ENCODE data around the gene HTATSF1. TPM values are rescaled to one million over a fixed set of nuclear protein-coding genes. Genes with fewer than 3 reads are reported as not detected.

The HTATSF1 gene
- total and polyA plus RNA-seq, 2 donors (not counting 1 experiment from before 2014, with no cell fraction given), result 1.0 to 18.7 TPM

- intact Hi-C loops (cut with micrococcal nuclease), result no loop called here
- H3K27ac ChIP-seq (ENCODE audit: low read length in 2 of 2), result no peak overlapping the region
- POLR2A ChIA-PET, result no interaction called here
- ATAC-seq (ENCODE audit: low read depth) (no peak), DNase-seq (no peak)
- no peak overlapping the region for H3K4me2 ChIP-seq (replicated peaks; ENCODE audit: low read depth, low read length, poor library complexity, severe bottlenecking)
- Mint-ChIP-seq H3K9me3 (ENCODE audit: insufficient read depth) (no peaks in the 10 kb centered on the region), H3K27ac (no peak overlapping the region), H3K27me3 (peaks cover 13% of the 10 kb centered on the region), H3K4me1 (no peaks in the 10 kb centered on the region), H3K4me3 (no peak overlapping the region)
- H3K79me2 ChIP-seq (ENCODE audit: control insufficient read depth, insufficient read depth, low read length), result no peaks in the 10 kb centered on the region
- H2AFZ ChIP-seq (ENCODE audit: insufficient read depth, low read depth, low read length, poor library complexity, severe bottlenecking), result no peak overlapping the region
- no CpG with 5 or more reads among the region's 3 CpGs for WGBS (ENCODE audit: insufficient coverage)
- H3K36me3 ChIP-seq (replicated peaks in 1 of 2; ENCODE audit: control extremely low read depth in 1 of 2, control insufficient read depth in 1 of 2, extremely low read depth in 1 of 2, insufficient read depth in 2 of 2, low read length in 1 of 2), result no peaks in the 10 kb centered on the region
- H3K27me3 ChIP-seq (replicated peaks in 1 of 4; ENCODE audit: control extremely low read depth in 1 of 4, control insufficient read depth in 3 of 4, insufficient read depth in 4 of 4, low read length in 3 of 4), result no peaks in the 10 kb centered on the region
- TF ChIP-seq EZH2 (IDR thresholded peaks at IDR 0.05; ENCODE audit: borderline replicate concordance, insufficient read depth, low read depth, low read length, poor library complexity, severe bottlenecking), result no peak
- no peak for TF ChIP-seq CTCF (IDR thresholded peaks at IDR 0.05)
- H3K9ac ChIP-seq (ENCODE audit: low read length), result no peak overlapping the region
- CTCF ChIA-PET, result no interaction called here
- no peaks in the 10 kb centered on the region for H4K20me1 ChIP-seq (ENCODE audit: control insufficient read depth, insufficient read depth, low read length, poor library complexity, severe bottlenecking)
- no peak overlapping the region for H3K4me3 ChIP-seq (ENCODE audit: control extremely low read depth in 1 of 5, extremely low read depth in 1 of 5, insufficient read depth in 1 of 5, low read depth in 2 of 5, low read length in 4 of 5)
- H3K9me3 ChIP-seq (ENCODE audit: control extremely low read depth in 1 of 3, control insufficient read depth in 2 of 3, insufficient read depth in 1 of 3, low read length in 2 of 3), result no peaks in the 10 kb centered on the region
- no peaks in the 10 kb centered on the region for H3K4me1 ChIP-seq (ENCODE audit: control insufficient read depth in 2 of 2, insufficient read depth in 2 of 2, low read length in 2 of 2)
Measured at GRCh38 chrX:136541294-136541693, 43.9 kb downstream of the HTATSF1 start.

DNA sequence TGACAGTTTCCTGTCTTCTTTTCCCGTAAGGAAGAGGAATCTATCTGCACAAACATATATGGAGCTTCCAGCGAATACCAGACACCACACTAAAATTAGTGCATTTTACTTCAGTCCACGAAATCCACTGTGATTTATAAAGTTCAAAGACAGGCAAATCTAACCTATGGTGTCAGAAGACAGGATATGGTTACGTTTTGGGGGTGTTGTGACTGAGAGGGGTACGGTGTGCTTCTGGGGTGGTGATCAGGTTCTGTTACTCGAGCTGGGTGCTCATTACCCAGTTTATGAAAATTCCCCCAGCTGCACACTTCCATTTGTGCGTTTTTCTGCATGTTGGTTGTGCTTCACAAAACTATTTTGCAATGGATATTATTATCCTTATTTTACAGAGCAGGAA is 44.9 kb downstream of the HTATSF1 start:
- H3K4me1 ChIP-seq (ENCODE audit: control insufficient read depth in 2 of 2, insufficient read depth in 2 of 2, low read length in 2 of 2), result no peaks in the 10 kb centered on the region
- no CpG with 5 or more reads among the region's 7 CpGs for WGBS (ENCODE audit: insufficient coverage)
- no peak overlapping the region for H3K9ac ChIP-seq (ENCODE audit: low read length)
- ATAC-seq (ENCODE audit: low read depth) (no peak), DNase-seq (no peak)
- H3K4me3 Mint-ChIP-seq, result no peak overlapping the region
- no peaks in the 10 kb centered on the region for H3K9me3 ChIP-seq (ENCODE audit: control extremely low read depth in 1 of 3, control insufficient read depth in 2 of 3, insufficient read depth in 1 of 3, low read length in 2 of 3)
- CTCF ChIA-PET, result no interaction called here
- TF ChIP-seq EZH2 (IDR thresholded peaks at IDR 0.05; ENCODE audit: borderline replicate concordance, insufficient read depth, low read depth, low read length, poor library complexity, severe bottlenecking) (no peak), CTCF (IDR thresholded peaks at IDR 0.05) (no peak)
- H2AFZ ChIP-seq (ENCODE audit: insufficient read depth, low read depth, low read length, poor library complexity, severe bottlenecking), result no peak overlapping the region
- H3K36me3 ChIP-seq (replicated peaks in 1 of 2; ENCODE audit: control extremely low read depth in 1 of 2, control insufficient read depth in 1 of 2, extremely low read depth in 1 of 2, insufficient read depth in 2 of 2, low read length in 1 of 2), result no peaks in the 10 kb centered on the region
- H3K79me2 ChIP-seq (ENCODE audit: control insufficient read depth, insufficient read depth, low read length), result no peaks in the 10 kb centered on the region
- H4K20me1 ChIP-seq (ENCODE audit: control insufficient read depth, insufficient read depth, low read length, poor library complexity, severe bottlenecking), result no peaks in the 10 kb centered on the region
- no peak overlapping the region for H3K4me3 ChIP-seq (ENCODE audit: control extremely low read depth in 1 of 5, extremely low read depth in 1 of 5, insufficient read depth in 1 of 5, low read depth in 2 of 5, low read length in 4 of 5)
- H3K27ac ChIP-seq (ENCODE audit: low read length in 2 of 2), result no peak overlapping the region
- no peak overlapping the region for H3K4me2 ChIP-seq (replicated peaks; ENCODE audit: low read depth, low read length, poor library complexity, severe bottlenecking)
- no peaks in the 10 kb centered on the region for H3K9me3 Mint-ChIP-seq (ENCODE audit: insufficient read depth)
- H3K27me3 ChIP-seq (replicated peaks in 1 of 4; ENCODE audit: control extremely low read depth in 1 of 4, control insufficient read depth in 3 of 4, insufficient read depth in 4 of 4, low read length in 3 of 4), result no peaks in the 10 kb centered on the region
- POLR2A ChIA-PET, result no interaction called here
- H3K27me3 Mint-ChIP-seq, result peaks cover 13% of the 10 kb centered on the region
- H3K4me1 Mint-ChIP-seq, result no peaks in the 10 kb centered on the region
- H3K27ac Mint-ChIP-seq, result no peak overlapping the region
- intact Hi-C loops (cut with micrococcal nuclease), result no loop called here
